Measurements from ENCODE around the gene ADD1. TPM values are rescaled to one million over a fixed set of nuclear protein-coding genes. Genes with fewer than 3 reads are reported as not detected.

ADD1 gene
- total RNA-seq, 2 donors from 2014 or later, result 216 to 239 TPM

Other genes starting within 250 kb of the ADD1 start
- 10 to 100 TPM; 48.9 to 75.5 TPM for gene TNIP2, start 87.5 kb upstream of the ADD1 start, total RNA-seq
- 10 to 100 TPM; 56.6 to 77.6 TPM for gene SH3BP2, start 50.8 kb upstream of the ADD1 start, total RNA-seq
- 10 to 100 TPM; 62.9 to 77.1 TPM for gene NOP14, start 119.6 kb downstream of the ADD1 start, total RNA-seq
- 1 to 10 TPM; 2.9 to 7.2 TPM for gene GRK4, start 119.7 kb downstream of the ADD1 start, total RNA-seq
- not detected for gene HTT-AS, start 230.7 kb downstream of the ADD1 start, total RNA-seq
- 100 to 1,000 TPM in 1 of 2 donors, 10 to 100 TPM in 1; 77.8 to 121 TPM for gene HTT, start 230.8 kb downstream of the ADD1 start, total RNA-seq